Measurements from ENCODE around the gene HACD4. TPM values are rescaled to one million over a fixed set of nuclear protein-coding genes. Genes with fewer than 3 reads are reported as not detected.

Gene HACD4
- total and polyA plus RNA-seq, 4 experiments from 2014 or later = 5.3 to 18.3 (median 12.0) TPM

- peaks cover 49% of the 10 kb centered on the region in 2 donors for H3K36me3 Mint-ChIP-seq
- H3K27ac ChIP-seq (ENCODE audit: low read depth, low read length) = no peak overlapping the region
- H3K9me3 ChIP-seq (ENCODE audit: control insufficient read depth in 1 of 2, low read length in 2 of 2) = no peaks in the 10 kb centered on the region
- ChIA-PET CTCF (ENCODE audit: partially characterized antibody) (interaction anchor here (1.2 kb wide), 1 partner anchor 29 kb away, joined by 5 read pairs; the partner anchor contains the start of gene HACD4), POLR2A (ENCODE audit: partially characterized antibody) (interaction anchor here (0.7 to 2.0 kb wide), 4 partner anchors 13 to 379 kb away, joined by 3 to 22 read pairs (median 4); partner anchors contain the start of gene HACD4)
- DNase-seq = peak; percentile 26 to 38 (median 27)
- intact Hi-C loops (cut with micrococcal nuclease) = loop anchor here (1.0 to 5.0 kb wide), 2 partner anchors 30 to 96 kb away; partner anchors contain the start of gene HACD4
- H3K4me1 Mint-ChIP-seq = peaks cover 30 to 37% (median 35%) of the 10 kb centered on the region in 4 donors
- H3K4me1 ChIP-seq (ENCODE audit: insufficient read depth, low read length) = peaks cover 36% of the 10 kb centered on the region
- H3K4me3 ChIP-seq (ENCODE audit: low read length in 2 of 2) = no peak overlapping the region
- H3K4me3 Mint-ChIP-seq = peak overlapping the region; percentile 13 to 74 (median 50)
- no peaks in the 10 kb centered on the region for H3K27me3 ChIP-seq (ENCODE audit: insufficient read depth, low read length)
- peaks cover 0 to 13% (median 6%) of the 10 kb centered on the region in 8 donors for H3K9me3 Mint-ChIP-seq
- no peaks in the 10 kb centered on the region for H3K27me3 Mint-ChIP-seq
- peaks cover 9% of the 10 kb centered on the region for H3K36me3 ChIP-seq (ENCODE audit: insufficient read depth, low read length)
- H3K27ac Mint-ChIP-seq = peak overlapping the region; percentile 37 to 93 (median 82)
Measured at GRCh38 chr9:21001581-21001980, 29.9 kb downstream of the HACD4 start.

- Mint-ChIP-seq H3K4me1 (peaks cover 39 to 53% (median 50%) of the 10 kb centered on the region in 4 donors), H3K36me3 (peaks cover 37 to 51% of the 10 kb centered on the region in 2 donors), H3K9me3 (peaks cover 0 to 13% (median 6%) of the 10 kb centered on the region in 8 donors), H3K4me3 (peak overlapping the region in 3 of 8 donors; percentile 13 to 68 (median 32)), H3K27me3 (no peaks in the 10 kb centered on the region), H3K27ac (peak overlapping the region; percentile 8 to 88 (median 76))
- Histone ChIP-seq H3K27ac (ENCODE audit: low read depth, low read length) (no peak overlapping the region), H3K36me3 (ENCODE audit: insufficient read depth, low read length) (no peaks in the 10 kb centered on the region), H3K4me1 (ENCODE audit: insufficient read depth, low read length) (peaks cover 37% of the 10 kb centered on the region), H3K4me3 (ENCODE audit: low read length in 2 of 2) (no peak overlapping the region), H3K9me3 (ENCODE audit: control insufficient read depth in 1 of 2, low read length in 2 of 2) (no peaks in the 10 kb centered on the region), H3K27me3 (ENCODE audit: insufficient read depth, low read length) (no peaks in the 10 kb centered on the region)
- POLR2A ChIA-PET (ENCODE audit: partially characterized antibody) = interaction anchor here (0.8 to 2.6 kb wide), 4 partner anchors 20 to 375 kb away, joined by 3 to 18 read pairs (median 3); partner anchors contain the start of genes HACD4 and MLLT3
- intact Hi-C loops (cut with micrococcal nuclease) = no loop called here
- no peak for DNase-seq
- CTCF ChIA-PET (ENCODE audit: partially characterized antibody) = interaction anchor here (1.0 to 1.4 kb wide), 3 partner anchors 12 to 57 kb away, joined by 3 to 5 read pairs (median 3); partner anchors contain the start of gene HACD4
Measured at GRCh38 chr9:20997503-20998076, 33.9 kb downstream of the HACD4 start.

GRCh38 chr9:20996809-20997208 is 34.6 kb downstream of the HACD4 start:
- peaks cover 29% of the 10 kb centered on the region for H3K4me1 ChIP-seq (ENCODE audit: insufficient read depth, low read length)
- H3K4me3 ChIP-seq (ENCODE audit: low read length in 2 of 2) = no peak overlapping the region
- peak overlapping the region; percentile 3 to 88 (median 76) for H3K27ac Mint-ChIP-seq
- peaks cover 0 to 12% (median 6%) of the 10 kb centered on the region in 8 donors for H3K9me3 Mint-ChIP-seq
- H3K4me1 Mint-ChIP-seq = peaks cover 32 to 45% (median 42%) of the 10 kb centered on the region in 4 donors
- no peaks in the 10 kb centered on the region for H3K9me3 ChIP-seq (ENCODE audit: control insufficient read depth in 1 of 2, low read length in 2 of 2)
- peak overlapping the region in 5 of 8 donors; percentile 2 to 68 (median 32) for H3K4me3 Mint-ChIP-seq
- H3K36me3 ChIP-seq (ENCODE audit: insufficient read depth, low read length) = no peaks in the 10 kb centered on the region
- H3K27me3 ChIP-seq (ENCODE audit: insufficient read depth, low read length) = no peaks in the 10 kb centered on the region
- intact Hi-C loops (cut with micrococcal nuclease) = no loop called here
- POLR2A ChIA-PET (ENCODE audit: partially characterized antibody) = interaction anchor here (0.8 to 2.6 kb wide), 4 partner anchors 21 to 374 kb away, joined by 3 to 18 read pairs (median 3); partner anchors contain the start of genes HACD4 and MLLT3
- DNase-seq = no peak
- CTCF ChIA-PET (ENCODE audit: partially characterized antibody) = interaction anchor here (0.8 to 1.4 kb wide), 4 partner anchors 13 to 84 kb away, joined by 3 to 5 read pairs (median 3); partner anchors contain the start of gene HACD4
- peaks cover 42 to 51% of the 10 kb centered on the region in 2 donors for H3K36me3 Mint-ChIP-seq
- H3K27me3 Mint-ChIP-seq = no peaks in the 10 kb centered on the region
- no peak overlapping the region for H3K27ac ChIP-seq (ENCODE audit: low read depth, low read length)

GRCh38 chr9:20995616-20996015 is 35.8 kb downstream of the HACD4 start:
- peak overlapping the region in 5 of 7 donors; percentile 57 to 76 (median 68) for H3K27ac Mint-ChIP-seq
- H3K4me3 Mint-ChIP-seq = no peak overlapping the region
- CTCF ChIA-PET (ENCODE audit: partially characterized antibody) = no interaction called here
- peaks cover 0 to 3% (median 0%) of the 10 kb centered on the region in 8 donors for H3K9me3 Mint-ChIP-seq
- H3K36me3 Mint-ChIP-seq = peaks cover 40 to 50% of the 10 kb centered on the region in 2 donors
- Histone ChIP-seq H3K4me3 (ENCODE audit: low read length in 2 of 2) (no peak overlapping the region), H3K36me3 (ENCODE audit: insufficient read depth, low read length) (no peaks in the 10 kb centered on the region), H3K27me3 (ENCODE audit: insufficient read depth, low read length) (no peaks in the 10 kb centered on the region), H3K9me3 (ENCODE audit: control insufficient read depth in 1 of 2, low read length in 2 of 2) (no peaks in the 10 kb centered on the region), H3K4me1 (ENCODE audit: insufficient read depth, low read length) (peaks cover 19% of the 10 kb centered on the region), H3K27ac (ENCODE audit: low read depth, low read length) (no peak overlapping the region)
- peaks cover 24 to 38% (median 33%) of the 10 kb centered on the region in 4 donors for H3K4me1 Mint-ChIP-seq
- H3K27me3 Mint-ChIP-seq = no peaks in the 10 kb centered on the region
- POLR2A ChIA-PET (ENCODE audit: partially characterized antibody) = interaction anchor here (2.6 kb wide), 1 partner anchor 36 kb away, joined by 18 read pairs; the partner anchor contains the start of gene HACD4
- no peak for DNase-seq
- intact Hi-C loops (cut with micrococcal nuclease) = no loop called here

- no peak overlapping the region for H3K27ac ChIP-seq (ENCODE audit: low read depth, low read length)
- Mint-ChIP-seq H3K27ac (peak overlapping the region in 3 of 7 donors; percentile 29 to 70 (median 65)), H3K9me3 (no peaks in the 10 kb centered on the region), H3K4me1 (peaks cover 24 to 40% (median 33%) of the 10 kb centered on the region in 4 donors), H3K4me3 (no peak overlapping the region), H3K36me3 (peaks cover 41 to 56% of the 10 kb centered on the region in 2 donors), H3K27me3 (no peaks in the 10 kb centered on the region)
- no peaks in the 10 kb centered on the region for H3K9me3 ChIP-seq (ENCODE audit: control insufficient read depth in 1 of 2, low read length in 2 of 2)
- intact Hi-C loops (cut with micrococcal nuclease) = no loop called here
- peaks cover 19% of the 10 kb centered on the region for H3K4me1 ChIP-seq (ENCODE audit: insufficient read depth, low read length)
- peaks cover 6% of the 10 kb centered on the region for H3K36me3 ChIP-seq (ENCODE audit: insufficient read depth, low read length)
- H3K4me3 ChIP-seq (ENCODE audit: low read length in 2 of 2) = no peak overlapping the region
- CTCF ChIA-PET (ENCODE audit: partially characterized antibody) = no interaction called here
- no peaks in the 10 kb centered on the region for H3K27me3 ChIP-seq (ENCODE audit: insufficient read depth, low read length)
- POLR2A ChIA-PET (ENCODE audit: partially characterized antibody) = no interaction called here
- no peak for DNase-seq
Measured at GRCh38 chr9:20994486-20994885, 37.0 kb downstream of the HACD4 start.

GRCh38 chr9:20990867-20991266 is 40.6 kb downstream of the HACD4 start:
- Histone ChIP-seq H3K4me3 (ENCODE audit: low read length in 2 of 2) (no peak overlapping the region), H3K27me3 (ENCODE audit: insufficient read depth, low read length) (no peaks in the 10 kb centered on the region), H3K27ac (ENCODE audit: low read depth, low read length) (no peak overlapping the region), H3K4me1 (ENCODE audit: insufficient read depth, low read length) (no peaks in the 10 kb centered on the region), H3K9me3 (ENCODE audit: control insufficient read depth in 1 of 2, low read length in 2 of 2) (no peaks in the 10 kb centered on the region), H3K36me3 (ENCODE audit: insufficient read depth, low read length) (peaks cover 9% of the 10 kb centered on the region)
- H3K9me3 Mint-ChIP-seq = no peaks in the 10 kb centered on the region
- DNase-seq = no peak
- H3K4me1 Mint-ChIP-seq = peaks cover 7 to 18% (median 9%) of the 10 kb centered on the region in 4 donors
- intact Hi-C loops (cut with micrococcal nuclease) = no loop called here
- H3K4me3 Mint-ChIP-seq = no peak overlapping the region
- POLR2A ChIA-PET (ENCODE audit: partially characterized antibody) = interaction anchor here (1.1 to 1.2 kb wide), 2 partner anchors 9 to 40 kb away, joined by 3 to 4 read pairs; partner anchors contain the start of gene HACD4
- peaks cover 50 to 71% of the 10 kb centered on the region in 2 donors for H3K36me3 Mint-ChIP-seq
- CTCF ChIA-PET (ENCODE audit: partially characterized antibody) = no interaction called here
- H3K27ac Mint-ChIP-seq = no peak overlapping the region
- H3K27me3 Mint-ChIP-seq = no peaks in the 10 kb centered on the region

- H3K36me3 Mint-ChIP-seq = peaks cover 46 to 62% of the 10 kb centered on the region in 2 donors
- POLR2A ChIA-PET (ENCODE audit: partially characterized antibody) = no interaction called here
Measured at GRCh38 chr9:20989923-20990341, 41.5 kb downstream of the HACD4 start.

More at GRCh38 chr9:20989923-20990341, 41.5 kb downstream of the HACD4 start:
- no peaks in the 10 kb centered on the region for H3K9me3 ChIP-seq (ENCODE audit: control insufficient read depth in 1 of 2, low read length in 2 of 2)
- intact Hi-C loops (cut with micrococcal nuclease) = no loop called here
- Mint-ChIP-seq H3K9me3 (no peaks in the 10 kb centered on the region), H3K27me3 (no peaks in the 10 kb centered on the region), H3K4me3 (no peak overlapping the region), H3K27ac (peak overlapping the region in 2 of 7 donors; percentile 17 to 66), H3K4me1 (peaks cover 0 to 9% (median 4%) of the 10 kb centered on the region in 4 donors)
- H3K27me3 ChIP-seq (ENCODE audit: insufficient read depth, low read length) = no peaks in the 10 kb centered on the region
- H3K36me3 ChIP-seq (ENCODE audit: insufficient read depth, low read length) = peaks cover 9% of the 10 kb centered on the region
- no peak for DNase-seq
- CTCF ChIA-PET (ENCODE audit: partially characterized antibody) = no interaction called here
- H3K27ac ChIP-seq (ENCODE audit: low read depth, low read length) = no peak overlapping the region
- no peak overlapping the region for H3K4me3 ChIP-seq (ENCODE audit: low read length in 2 of 2)
- no peaks in the 10 kb centered on the region for H3K4me1 ChIP-seq (ENCODE audit: insufficient read depth, low read length)

Measured in CD4-positive, alpha-beta memory T cell (primary cell).